Measurements from ENCODE around the gene ATAD3B.

ATAD3B gene

DNA sequence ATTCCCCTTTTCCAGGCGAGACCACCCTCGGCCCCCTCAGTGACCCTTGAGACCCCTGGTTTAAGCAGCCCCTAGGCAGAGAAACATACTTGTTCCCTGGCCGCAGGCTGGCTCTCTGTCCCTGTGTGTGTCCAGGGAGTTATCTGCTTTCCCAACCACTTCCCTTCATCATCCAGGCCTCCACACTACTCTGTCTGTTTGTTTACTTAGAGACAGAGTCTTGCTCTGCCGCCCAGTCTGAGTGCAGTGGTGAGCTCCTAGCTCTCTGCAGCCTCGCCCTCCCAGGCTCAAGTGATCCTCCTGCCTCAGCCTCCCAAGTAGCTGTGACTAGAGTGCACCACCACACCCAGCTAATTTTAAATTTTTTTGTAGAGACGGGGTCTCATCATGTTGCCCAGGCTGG is 41.9 kb upstream of the ATAD3B start:
- H3K27me3 Mint-ChIP-seq: peaks cover 92% of the 10 kb centered on the region
- no peaks in the 10 kb centered on the region for H3K36me3 Mint-ChIP-seq (ENCODE audit: low read depth)
- no peaks in the 10 kb centered on the region for H3K9me3 Mint-ChIP-seq
- no peak overlapping the region for H3K27ac Mint-ChIP-seq
- no peak overlapping the region for H3K4me3 Mint-ChIP-seq
- peaks cover 14% of the 10 kb centered on the region for H3K4me1 Mint-ChIP-seq (ENCODE audit: low read depth)
- intact Hi-C loops (cut with micrococcal nuclease): no loop called here

DNA sequence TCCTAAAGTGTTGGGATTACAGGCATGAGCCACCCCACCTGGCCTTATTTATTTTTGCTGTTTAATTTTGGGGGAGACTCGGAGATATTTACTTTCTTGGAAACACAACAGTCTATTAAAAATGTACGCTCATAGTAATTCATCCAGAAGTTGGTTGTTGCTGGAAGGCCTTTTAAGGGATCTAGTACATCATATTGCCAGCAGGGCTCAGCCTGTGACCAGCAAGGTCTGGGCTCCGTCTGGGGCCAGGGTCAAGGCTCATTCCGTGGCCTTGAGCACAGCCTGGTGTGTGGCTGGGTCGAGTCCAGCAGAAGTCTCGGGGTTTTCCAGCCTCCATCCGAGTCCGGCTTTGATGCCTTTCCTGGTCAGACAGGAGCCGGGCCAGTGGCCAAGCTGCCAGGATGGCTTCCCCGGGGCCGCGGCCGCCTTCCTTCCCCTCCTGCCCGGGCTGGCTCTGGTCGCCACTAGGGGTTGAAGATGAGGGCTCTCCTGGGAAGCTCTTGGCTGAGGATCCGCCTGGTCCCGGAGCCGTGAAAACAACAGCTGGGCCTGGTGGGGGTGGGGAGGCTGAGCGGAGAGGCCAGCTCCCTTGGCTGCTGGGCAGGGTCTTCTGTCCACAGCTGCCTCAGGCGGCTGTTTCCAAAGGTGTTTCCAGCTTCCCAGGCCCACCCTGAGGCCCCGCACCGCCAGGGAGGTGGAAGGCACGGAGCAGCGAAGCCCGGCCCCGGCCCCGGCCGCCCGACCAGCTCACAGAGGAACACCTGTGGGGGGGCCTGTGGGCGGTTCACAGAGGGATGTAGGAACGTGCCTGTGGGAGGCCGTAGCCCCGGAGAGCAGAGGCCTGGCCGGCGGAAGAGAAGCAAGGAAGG is 41.2 kb upstream of the ATAD3B start:
- Mint-ChIP-seq H3K4me1 (ENCODE audit: low read depth) (peaks cover 20% of the 10 kb centered on the region), H3K9me3 (no peaks in the 10 kb centered on the region), H3K36me3 (ENCODE audit: low read depth) (no peaks in the 10 kb centered on the region), H3K27me3 (peaks cover 93% of the 10 kb centered on the region), H3K27ac (no peak overlapping the region), H3K4me3 (no peak overlapping the region)
- intact Hi-C loops (cut with micrococcal nuclease): no loop called here

- Mint-ChIP-seq H3K9me3 (no peaks in the 10 kb centered on the region), H3K4me3 (no peak overlapping the region), H3K36me3 (ENCODE audit: low read depth) (no peaks in the 10 kb centered on the region), H3K4me1 (ENCODE audit: low read depth) (peaks cover 23% of the 10 kb centered on the region), H3K27me3 (peaks cover 88% of the 10 kb centered on the region), H3K27ac (no peak overlapping the region)
- intact Hi-C loops (cut with micrococcal nuclease): no loop called here
These were observed 40.3 kb upstream of the ATAD3B start for GRCh38 chr1:1430992-1431844.

DNA sequence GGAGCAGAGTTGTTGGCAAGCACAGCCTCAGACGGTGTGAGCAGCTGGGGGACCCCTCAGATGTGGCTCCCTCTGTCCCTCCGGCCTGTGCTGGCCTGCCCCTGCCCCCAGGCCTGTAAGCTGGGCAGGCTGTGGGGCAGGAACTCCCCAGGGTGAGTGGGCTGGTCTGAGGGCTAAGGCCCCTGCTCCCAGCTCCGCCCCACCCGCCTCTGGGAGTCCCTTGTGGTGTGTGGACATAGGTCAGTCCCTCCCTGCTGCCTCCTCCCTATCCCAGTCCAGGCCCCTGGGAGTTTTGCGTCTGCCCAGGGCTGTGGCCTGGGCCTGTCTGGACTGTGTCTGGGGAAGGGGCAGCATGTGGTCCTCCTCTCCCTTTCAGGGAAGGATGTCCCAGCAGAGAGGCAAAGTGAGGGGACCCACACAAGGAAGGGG is 39.7 kb upstream of the ATAD3B start:
- H3K4me3 Mint-ChIP-seq: no peak overlapping the region
- H3K4me1 Mint-ChIP-seq (ENCODE audit: low read depth): peaks cover 27% of the 10 kb centered on the region
- H3K36me3 Mint-ChIP-seq (ENCODE audit: low read depth): no peaks in the 10 kb centered on the region
- intact Hi-C loops (cut with micrococcal nuclease): no loop called here
- H3K27me3 Mint-ChIP-seq: peaks cover 88% of the 10 kb centered on the region
- no peaks in the 10 kb centered on the region for H3K9me3 Mint-ChIP-seq
- no peak overlapping the region for H3K27ac Mint-ChIP-seq

DNA sequence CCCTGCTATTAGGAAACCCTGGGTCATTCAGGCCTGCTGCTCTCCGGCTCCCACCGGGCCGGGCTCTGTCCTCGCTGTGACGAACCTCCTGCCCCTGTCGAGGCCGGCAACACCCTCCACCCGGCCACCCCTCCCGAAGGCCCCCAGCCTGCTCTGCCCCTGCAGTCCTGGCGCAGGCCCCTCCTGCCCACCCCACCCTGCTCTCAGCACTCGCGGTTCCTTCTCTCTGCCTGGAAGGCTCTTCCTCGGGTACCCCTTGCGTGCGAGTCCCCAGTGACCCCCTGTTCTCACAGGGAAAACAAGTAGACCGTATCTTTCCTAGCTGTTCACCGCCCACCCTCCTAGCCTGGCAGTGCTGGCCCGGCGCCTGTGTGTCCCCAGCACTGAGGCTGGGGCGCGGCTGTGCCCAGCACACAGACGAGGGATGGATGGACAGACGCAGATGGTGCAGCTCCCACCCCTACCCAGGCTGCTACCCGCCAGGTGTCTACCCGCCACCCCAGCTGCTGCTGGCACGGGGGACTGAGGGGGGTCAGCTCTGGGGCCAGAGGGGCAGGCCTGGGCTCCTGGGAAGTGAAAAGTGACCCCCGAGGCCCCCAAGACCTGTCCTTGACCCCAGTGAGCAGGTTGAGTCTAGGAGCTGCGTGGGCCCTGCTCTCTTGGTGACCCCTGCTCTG is 39.2 kb upstream of the ATAD3B start:
- no peak overlapping the region for H3K27ac Mint-ChIP-seq
- no peak overlapping the region for H3K4me3 Mint-ChIP-seq
- H3K36me3 Mint-ChIP-seq (ENCODE audit: low read depth): no peaks in the 10 kb centered on the region
- H3K9me3 Mint-ChIP-seq: no peaks in the 10 kb centered on the region
- peaks cover 27% of the 10 kb centered on the region for H3K4me1 Mint-ChIP-seq (ENCODE audit: low read depth)
- intact Hi-C loops (cut with micrococcal nuclease): no loop called here
- H3K27me3 Mint-ChIP-seq: peaks cover 88% of the 10 kb centered on the region

DNA sequence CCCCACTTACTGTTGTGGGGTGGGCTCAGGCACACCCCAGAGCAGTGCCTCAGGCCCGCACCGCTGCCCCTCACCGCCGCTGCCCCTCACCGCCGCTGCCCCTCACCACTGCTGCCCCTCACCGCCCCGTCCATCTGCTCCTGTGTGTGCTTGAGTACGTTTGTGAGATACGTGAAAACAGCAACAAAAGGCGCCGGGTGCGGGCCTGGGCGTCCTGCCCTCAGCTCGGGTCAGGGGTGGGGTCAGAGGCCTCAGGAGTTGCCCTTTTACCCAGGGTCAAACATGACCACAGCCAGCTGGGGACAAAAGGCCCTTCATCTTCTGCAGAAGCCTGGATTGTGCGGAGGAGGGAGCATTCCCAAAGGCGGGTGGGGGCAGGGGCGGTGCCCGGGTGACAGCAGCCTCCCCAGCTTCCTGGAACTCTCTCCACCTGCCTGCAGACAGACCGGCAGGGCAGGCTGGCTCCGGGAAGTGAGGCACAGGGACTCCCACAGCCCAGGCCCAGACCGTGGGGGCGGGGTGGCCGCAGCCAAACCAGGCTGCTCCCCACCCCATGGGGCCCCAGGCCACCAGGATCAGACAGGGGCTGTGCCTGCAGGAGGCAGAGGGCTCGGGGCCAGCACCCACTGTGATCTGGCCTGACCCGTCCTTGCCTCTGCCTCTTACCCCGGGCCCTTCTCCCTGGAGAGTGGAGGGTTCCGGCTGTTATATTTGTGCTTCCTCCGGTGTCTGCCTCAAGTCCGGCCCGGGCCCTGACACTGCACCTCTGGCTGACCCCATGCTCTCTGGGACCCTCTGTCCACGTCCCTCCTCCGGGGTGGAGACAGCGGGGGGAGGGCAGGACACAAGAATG is 38.4 kb upstream of the ATAD3B start:
- intact Hi-C loops (cut with micrococcal nuclease): no loop called here
- Mint-ChIP-seq H3K36me3 (ENCODE audit: low read depth) (no peaks in the 10 kb centered on the region), H3K4me1 (ENCODE audit: low read depth) (peaks cover 27% of the 10 kb centered on the region), H3K9me3 (no peaks in the 10 kb centered on the region), H3K27ac (no peak overlapping the region), H3K27me3 (peaks cover 94% of the 10 kb centered on the region), H3K4me3 (no peak overlapping the region)

- H3K27ac Mint-ChIP-seq: no peak overlapping the region
- peaks cover 27% of the 10 kb centered on the region for H3K4me1 Mint-ChIP-seq (ENCODE audit: low read depth)
- H3K27me3 Mint-ChIP-seq: peaks cover 94% of the 10 kb centered on the region
- H3K36me3 Mint-ChIP-seq (ENCODE audit: low read depth): no peaks in the 10 kb centered on the region
- H3K4me3 Mint-ChIP-seq: no peak overlapping the region
- H3K9me3 Mint-ChIP-seq: no peaks in the 10 kb centered on the region
- intact Hi-C loops (cut with micrococcal nuclease): no loop called here
These were observed 37.8 kb upstream of the ATAD3B start for GRCh38 chr1:1433804-1434130.

DNA sequence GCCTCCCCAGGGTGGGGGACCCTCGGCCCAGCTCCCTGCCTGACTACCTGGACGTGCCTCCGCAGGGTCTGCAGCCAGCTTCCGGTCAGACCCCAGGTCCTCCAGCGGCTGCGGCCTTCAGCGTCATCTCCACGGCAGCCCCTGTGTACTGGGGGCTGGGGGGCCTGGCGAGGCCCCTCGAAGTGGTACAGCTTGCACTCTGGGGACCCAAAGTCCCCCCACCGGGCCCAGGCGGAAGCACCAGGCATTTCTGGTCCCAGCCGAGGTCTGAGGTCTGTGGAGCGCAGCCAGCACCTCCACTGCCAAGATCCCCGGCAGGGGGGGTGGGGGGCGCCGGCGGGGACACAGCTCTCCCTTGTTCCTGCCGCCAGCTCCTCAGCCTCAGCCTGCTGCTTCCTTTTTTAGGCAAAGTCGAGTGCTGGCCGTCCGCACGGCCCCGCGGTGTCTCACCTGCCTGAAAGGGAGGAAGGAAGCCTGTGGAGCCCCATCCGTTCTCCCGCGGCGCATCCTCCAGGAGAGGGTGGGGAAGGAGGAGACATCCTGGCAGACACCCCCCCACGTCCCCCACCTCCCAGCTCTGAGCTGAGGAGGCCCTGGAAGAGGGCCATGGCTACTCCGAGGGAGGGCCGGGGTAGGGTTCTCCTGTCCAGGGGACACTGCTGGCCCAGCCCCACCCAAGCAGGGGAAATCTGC is 37.3 kb upstream of the ATAD3B start:
- no peak overlapping the region for H3K4me3 Mint-ChIP-seq
- peaks cover 94% of the 10 kb centered on the region for H3K27me3 Mint-ChIP-seq
- H3K36me3 Mint-ChIP-seq (ENCODE audit: low read depth): no peaks in the 10 kb centered on the region
- H3K4me1 Mint-ChIP-seq (ENCODE audit: low read depth): peaks cover 27% of the 10 kb centered on the region
- H3K27ac Mint-ChIP-seq: no peak overlapping the region
- no peaks in the 10 kb centered on the region for H3K9me3 Mint-ChIP-seq
- intact Hi-C loops (cut with micrococcal nuclease): no loop called here

GRCh38 chr1:1434824-1435105 is 36.8 kb upstream of the ATAD3B start:
- H3K36me3 Mint-ChIP-seq (ENCODE audit: low read depth): no peaks in the 10 kb centered on the region
- peaks cover 27% of the 10 kb centered on the region for H3K4me1 Mint-ChIP-seq (ENCODE audit: low read depth)
- H3K9me3 Mint-ChIP-seq: no peaks in the 10 kb centered on the region
- intact Hi-C loops (cut with micrococcal nuclease): no loop called here
- peaks cover 89% of the 10 kb centered on the region for H3K27me3 Mint-ChIP-seq
- no peak overlapping the region for H3K27ac Mint-ChIP-seq
- no peak overlapping the region for H3K4me3 Mint-ChIP-seq

GRCh38 chr1:1435106-1435903 is 36.3 kb upstream of the ATAD3B start, which contains the start of gene VWA1:
Gene VWA1 (plus strand): TSS chr1:1435690. CDS start chr1:1435749, 59 bp downstream.
- Mint-ChIP-seq H3K27ac (no peak within 1 kb of the TSS), H3K27me3 (peaks cover 87% of the 10 kb centered on the region), H3K4me1 (ENCODE audit: low read depth) (peaks cover 27% of the 10 kb centered on the region), H3K36me3 (ENCODE audit: low read depth) (no peaks in the 10 kb centered on the region), H3K4me3 (peak within 1 kb of the TSS; percentile 64), H3K9me3 (no peaks in the 10 kb centered on the region)
- intact Hi-C loops (cut with micrococcal nuclease): no loop called here

- no peak overlapping the region for H3K27ac Mint-ChIP-seq
- H3K9me3 Mint-ChIP-seq: no peaks in the 10 kb centered on the region
- H3K4me3 Mint-ChIP-seq: peak overlapping the region; percentile 51
- peaks cover 86% of the 10 kb centered on the region for H3K27me3 Mint-ChIP-seq
- H3K36me3 Mint-ChIP-seq (ENCODE audit: low read depth): no peaks in the 10 kb centered on the region
- intact Hi-C loops (cut with micrococcal nuclease): no loop called here
- peaks cover 32% of the 10 kb centered on the region for H3K4me1 Mint-ChIP-seq (ENCODE audit: low read depth)
These were observed 35.5 kb upstream of the ATAD3B start for GRCh38 chr1:1435911-1436629.

GRCh38 chr1:1436630-1437032 is 34.9 kb upstream of the ATAD3B start:
- Mint-ChIP-seq H3K27ac (no peak overlapping the region), H3K36me3 (ENCODE audit: low read depth) (no peaks in the 10 kb centered on the region), H3K4me1 (ENCODE audit: low read depth) (peaks cover 34% of the 10 kb centered on the region), H3K27me3 (peaks cover 81% of the 10 kb centered on the region), H3K4me3 (no peak overlapping the region), H3K9me3 (no peaks in the 10 kb centered on the region)
- intact Hi-C loops (cut with micrococcal nuclease): no loop called here
